HG02763 (cell line): ENCODE data around the gene VWF.

Experiments
- ATAC-seq: cut with Tn5 transposase; IDR thresholded peaks from one replicate; pipeline ENCODE4 v1.9.1; 2021; ENCODE audit warnings: mild to moderate bottlenecking, moderate library complexity; ENCODE audit not compliant: unreplicated experiment

Gene VWF

DNA sequence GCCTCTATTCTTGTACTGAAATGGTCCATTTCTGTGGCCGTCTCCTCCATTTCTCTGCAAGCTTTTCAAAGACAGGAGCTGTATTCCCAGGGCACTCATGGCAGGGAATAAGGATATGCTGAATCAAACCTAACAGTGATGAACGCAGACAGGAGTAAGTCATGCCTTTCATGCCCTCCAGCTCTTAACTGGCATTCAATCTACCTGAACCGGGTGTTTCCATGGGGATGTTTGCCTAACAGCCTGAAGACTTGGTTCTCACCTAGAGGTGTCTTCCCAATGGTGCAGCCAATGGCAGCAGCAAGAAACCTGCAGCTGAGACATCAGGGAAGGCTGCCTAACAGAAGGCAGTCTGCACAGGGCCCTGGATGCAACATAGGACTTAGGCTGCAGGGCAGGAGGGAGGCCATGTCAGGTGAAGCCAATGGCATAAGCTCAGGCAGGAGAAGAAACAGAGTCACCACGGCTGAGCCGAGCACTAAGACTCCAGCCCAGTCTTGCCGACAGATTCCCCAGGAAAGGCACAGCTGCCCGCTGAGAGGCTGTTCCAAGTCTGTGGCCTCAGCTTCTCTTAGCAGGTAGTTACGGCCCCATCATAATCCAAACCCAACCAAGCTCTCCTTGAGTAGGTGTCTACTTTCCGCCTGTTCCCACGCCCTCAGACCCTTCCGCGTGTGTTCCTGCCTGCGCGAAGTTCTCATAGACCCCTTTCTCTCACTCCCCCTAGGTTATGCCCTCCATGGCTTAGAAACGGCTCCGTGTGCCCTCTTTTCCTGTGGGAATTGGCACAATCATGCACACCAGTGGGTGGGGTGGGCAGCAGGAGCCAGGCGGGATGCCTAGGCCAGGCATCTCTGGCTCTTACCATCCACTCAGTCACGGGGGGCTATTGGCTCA lies 44.1 kb downstream of the VWF start:
- ATAC-seq, result no peak

GRCh38 chr12:6078398-6079096 lies 45.9 kb downstream of the VWF start:
- ATAC-seq, result no peak

- ATAC-seq, result no peak
Measured at GRCh38 chr12:6077692-6078083, 46.8 kb downstream of the VWF start.

DNA sequence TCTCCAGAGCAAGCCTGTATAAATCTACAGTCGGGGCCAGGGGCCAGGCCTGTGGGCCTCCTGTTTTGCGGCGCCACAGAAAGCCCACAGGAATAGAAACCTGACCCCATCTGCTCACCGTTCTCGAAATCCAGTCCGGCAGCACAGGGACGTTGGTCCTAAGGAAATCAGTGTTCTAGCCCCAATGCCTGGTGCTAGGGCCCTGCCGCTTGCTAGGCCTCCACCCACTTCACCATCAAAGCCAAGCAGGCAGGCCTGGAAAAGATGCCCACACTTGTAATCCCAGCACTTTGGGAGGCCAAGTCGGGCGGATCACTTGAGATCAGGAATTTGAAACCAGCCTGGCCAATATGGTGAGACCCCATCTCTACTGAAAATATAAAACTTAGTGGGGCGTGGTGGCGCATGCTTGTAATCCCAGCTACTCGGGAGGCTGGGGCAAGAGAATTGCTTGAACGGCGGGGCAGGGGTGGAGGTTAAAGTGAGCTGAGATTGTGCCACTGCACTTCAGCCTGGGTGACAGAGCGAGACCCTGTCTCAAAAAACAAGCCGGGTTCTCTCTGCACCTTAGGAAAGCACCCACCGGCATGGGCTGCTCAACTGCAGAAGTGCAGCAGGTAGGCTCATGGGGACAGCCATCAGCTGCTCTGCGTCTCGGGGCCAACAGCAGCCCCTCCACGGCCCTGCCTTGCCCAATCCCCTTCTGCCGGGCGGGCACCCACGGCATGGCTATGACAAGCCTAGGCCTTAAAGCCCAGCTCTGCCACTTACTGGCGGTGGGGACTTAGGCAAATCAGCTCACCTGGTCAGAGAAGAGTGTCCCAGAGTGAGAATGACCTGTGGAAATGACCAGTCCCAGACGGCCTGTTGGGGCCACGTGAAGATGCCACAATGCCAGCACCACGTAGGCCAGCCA lies 47.4 kb downstream of the VWF start:
- ATAC-seq, result no peak

DNA sequence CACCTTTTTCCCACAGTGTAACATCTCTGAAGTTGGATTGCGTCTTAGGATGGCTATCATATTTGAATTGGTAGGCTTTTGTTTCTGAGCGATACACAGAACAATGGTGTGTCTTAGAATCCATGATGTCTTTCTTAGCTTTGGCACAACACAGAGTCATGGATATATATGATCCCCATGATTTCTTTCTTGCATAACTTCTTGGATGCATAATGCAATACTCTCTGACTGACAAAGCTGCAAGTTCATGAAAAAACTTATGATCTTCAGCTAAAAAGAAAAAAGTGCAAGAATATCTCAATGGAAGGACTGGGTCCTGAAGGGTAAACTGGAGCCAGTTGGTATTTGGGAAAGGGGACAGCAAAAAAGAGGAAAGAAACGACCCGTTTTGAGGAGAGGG lies 48.1 kb downstream of the VWF start:
- no peak for ATAC-seq

DNA sequence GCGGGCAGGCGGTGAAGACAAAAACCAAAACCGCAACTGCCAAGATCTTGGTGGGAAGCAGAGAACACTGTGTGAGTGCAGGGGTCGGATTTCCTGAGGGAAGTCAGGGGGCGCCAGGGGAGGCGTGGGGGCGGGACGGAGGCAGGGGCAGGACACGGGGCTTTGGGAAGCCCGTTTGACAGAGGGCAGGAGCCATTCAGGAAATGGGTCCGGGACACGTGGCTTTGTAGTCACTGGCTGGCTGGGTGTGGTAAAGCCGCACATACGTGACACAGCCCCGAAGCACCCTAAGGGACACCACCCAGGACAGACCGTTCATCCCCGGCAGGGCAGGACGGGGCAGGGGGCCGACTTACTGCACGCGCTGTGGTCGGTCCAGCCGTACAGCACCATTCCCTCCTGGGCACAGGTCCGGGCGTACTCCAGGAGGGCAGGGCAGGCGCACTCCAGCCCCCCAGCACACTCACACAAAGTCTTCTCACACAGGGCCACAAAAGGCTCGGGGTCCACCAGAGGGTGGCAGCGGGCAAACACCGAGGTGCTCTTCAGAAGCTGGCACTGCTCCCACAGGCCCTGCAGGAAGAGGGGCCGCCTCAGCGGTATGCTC lies 49.4 kb downstream of the VWF start:
- no peak for ATAC-seq

GRCh38 chr12:6074427-6074826 lies 50.0 kb downstream of the VWF start:
- no peak for ATAC-seq

- ATAC-seq, result no peak
Measured at GRCh38 chr12:6073426-6073825, 51.0 kb downstream of the VWF start.

GRCh38 chr12:6072302-6072752 lies 52.1 kb downstream of the VWF start:
- no peak for ATAC-seq

DNA sequence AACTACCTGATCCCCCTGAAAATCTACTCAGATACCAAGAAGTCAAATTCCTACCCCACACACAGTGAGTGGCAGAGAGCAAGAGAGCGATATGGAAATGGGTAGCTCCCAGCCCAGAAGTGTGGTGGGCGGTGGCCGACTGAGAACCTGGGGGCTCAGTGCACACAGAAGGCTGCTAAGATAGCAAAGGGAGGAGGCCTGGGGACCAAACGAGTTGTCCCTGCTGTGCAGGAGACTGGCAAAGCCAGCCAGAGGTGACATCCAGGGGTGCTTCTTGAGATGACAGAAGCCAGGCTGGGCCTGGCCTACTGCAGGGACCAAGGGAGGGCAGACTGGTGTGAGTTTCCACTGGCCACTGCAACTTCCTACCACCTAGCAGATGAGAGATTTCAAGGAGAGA lies 52.9 kb downstream of the VWF start:
- no peak for ATAC-seq

DNA sequence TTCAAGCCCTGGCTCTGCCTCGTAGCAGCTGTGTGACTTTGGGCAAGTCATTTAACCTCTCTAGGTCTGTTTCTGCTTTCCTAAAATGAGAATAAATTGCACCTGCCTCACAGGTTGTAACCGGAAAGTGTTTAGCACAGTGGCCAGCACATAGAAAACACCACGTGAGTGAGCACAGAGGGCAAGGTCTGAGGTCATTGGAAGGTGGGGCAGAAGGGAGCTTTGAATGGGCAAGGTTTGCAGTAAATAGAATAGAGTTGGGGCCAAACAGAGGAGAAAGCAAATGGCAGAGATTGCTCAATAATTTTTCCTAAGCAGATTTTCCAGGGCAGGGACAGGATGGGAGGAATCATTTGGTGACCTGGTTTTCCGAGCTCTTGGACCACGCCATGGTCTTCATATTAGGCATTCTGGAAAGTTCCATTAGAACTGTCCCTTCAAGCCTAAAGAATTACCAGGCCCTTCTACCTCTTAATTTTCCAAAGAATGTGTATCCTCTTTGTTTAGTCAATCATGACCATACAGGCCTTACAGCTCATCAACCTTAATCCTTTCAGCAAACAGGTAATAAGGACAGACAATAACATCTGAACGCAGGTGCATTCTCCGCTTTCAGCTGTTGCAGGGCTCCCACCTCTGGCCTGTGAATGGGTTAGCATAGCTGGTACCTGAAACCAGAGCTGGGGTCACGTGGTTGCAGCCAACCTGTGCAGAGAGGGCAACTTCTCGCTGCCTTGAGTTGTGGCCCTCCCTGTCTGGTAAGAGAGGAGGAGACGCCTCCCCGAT lies 53.8 kb downstream of the VWF start:
- ATAC-seq, result no peak

DNA sequence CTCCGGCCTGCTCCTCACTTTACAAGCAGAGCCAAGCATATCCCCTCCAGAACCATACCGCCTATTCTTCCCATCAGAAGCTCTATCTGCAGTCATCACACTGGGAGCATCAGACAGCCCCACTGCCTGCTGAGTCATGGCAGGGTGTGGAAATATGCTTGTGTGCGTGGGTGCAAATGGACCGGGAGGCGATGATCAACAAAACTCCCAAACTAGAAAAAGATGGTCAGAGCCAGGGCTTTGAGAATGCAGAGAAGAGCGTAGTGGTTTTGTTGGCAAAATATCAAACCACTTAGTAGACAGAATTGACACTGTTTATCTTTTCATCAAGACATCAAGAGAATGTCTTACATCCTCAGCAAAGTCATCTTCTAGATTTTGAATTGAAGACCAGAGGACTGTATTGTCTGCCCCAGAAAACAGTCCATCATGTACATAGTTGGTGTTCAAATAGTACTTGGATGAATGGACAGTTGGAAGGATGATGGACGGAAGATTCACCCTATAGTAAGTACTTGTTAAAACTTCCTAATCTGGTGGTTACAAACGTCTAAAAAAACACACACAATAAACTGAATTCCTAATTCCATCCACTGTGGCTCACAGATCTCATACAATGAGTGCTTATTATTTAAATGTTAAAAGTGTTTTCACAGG lies 54.9 kb downstream of the VWF start:
- no peak for ATAC-seq

GRCh38 chr12:6068227-6068626 lies 56.2 kb downstream of the VWF start:
- no peak for ATAC-seq

DNA sequence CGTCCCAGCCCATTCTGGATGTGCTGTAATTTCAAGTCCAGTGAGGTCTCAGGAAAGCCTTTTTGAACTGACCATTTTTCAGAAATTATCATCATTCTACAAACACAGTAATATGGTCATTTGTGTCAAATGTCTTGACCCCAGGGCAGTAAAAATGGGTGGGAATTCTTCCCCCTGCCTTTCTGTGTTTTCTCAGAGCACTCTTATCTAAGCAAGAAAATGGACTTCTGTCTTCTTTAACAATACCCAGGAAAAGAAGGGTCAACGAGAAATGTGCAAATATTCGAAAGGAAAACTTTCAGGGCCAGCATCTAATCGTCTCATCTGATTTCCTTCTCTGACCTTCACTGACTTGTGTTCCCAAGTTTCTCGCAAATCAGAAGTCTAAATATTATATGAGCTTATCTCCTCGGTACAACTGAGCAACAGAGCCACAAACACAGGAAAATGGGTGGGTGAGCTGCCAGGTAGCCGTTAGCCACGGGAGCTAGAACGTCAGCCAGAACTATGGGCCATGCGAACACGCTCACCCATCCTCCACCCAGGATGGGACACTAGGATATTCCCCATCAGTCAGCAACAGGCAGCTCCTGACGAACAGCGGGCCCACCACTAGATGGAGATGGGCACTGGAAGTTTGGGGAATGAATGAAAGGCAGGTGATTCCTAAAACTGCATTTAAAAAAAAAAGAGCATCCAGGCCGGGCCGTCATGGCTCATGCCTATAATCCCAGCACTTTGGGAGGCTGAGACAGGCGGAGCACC lies 57.1 kb downstream of the VWF start:
- ATAC-seq, result no peak

- no peak for ATAC-seq
Measured at GRCh38 chr12:6066651-6067050, 57.8 kb downstream of the VWF start.

DNA sequence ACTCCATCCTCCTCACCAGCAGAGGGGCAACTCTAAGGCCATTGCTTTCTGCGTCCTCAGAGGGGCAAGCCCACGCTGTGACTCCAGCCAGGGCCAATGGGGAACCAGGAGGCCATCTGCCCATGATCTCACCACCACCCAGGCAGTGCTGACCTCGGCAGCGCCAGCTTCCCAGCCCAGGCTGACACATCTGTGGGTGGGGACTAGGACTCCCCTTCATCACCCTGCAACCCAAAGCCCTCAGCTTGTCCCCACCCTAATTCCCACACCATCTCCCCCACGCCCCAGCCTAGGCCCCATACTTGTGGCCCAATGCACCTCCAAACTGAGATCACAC lies 58.6 kb downstream of the VWF start:
- ATAC-seq, result no peak

DNA sequence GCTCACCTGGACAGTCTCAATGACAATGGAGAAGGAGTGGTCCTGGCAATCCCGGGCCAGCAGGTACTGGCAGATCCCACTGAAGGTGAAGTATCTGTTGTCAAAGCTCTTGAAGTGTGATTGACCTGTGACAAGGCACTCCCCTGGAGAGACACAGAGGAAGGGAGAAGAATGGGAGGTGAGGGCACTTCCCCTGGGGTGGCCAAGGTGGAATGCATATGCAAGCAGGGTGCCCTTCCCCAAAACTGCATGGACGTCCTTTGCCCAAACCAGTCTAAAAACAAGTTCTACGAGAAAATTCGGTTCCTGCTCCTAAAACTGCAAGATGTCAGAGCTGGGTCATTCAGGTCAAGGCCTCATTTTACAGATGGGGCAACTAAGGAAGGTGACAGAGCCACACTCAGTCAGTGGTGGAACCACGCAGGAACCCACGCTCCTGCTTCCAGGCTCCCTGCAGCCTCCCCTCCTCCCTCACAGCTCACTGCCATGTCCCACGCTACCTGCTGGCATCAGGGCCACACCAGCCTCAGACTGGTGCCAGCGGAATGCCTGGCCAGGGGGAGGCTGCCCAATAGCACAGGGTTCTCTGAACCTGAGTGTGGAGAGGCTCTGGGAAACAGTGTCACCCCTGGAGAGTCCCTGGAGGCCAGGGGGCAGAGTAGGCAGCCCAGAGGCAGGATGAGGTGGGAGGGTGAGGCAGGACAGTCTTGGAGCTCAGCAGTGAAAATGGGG lies 59.2 kb downstream of the VWF start:
- no peak for ATAC-seq
